Neural cell (in vitro differentiated cells): ENCODE results near the gene IL4I1. TPM values are rescaled to one million over a fixed set of nuclear protein-coding genes. Genes with fewer than 3 reads are reported as not detected.
A peak's percentile ranks its signal among the peaks of the same experiment; 100 is the strongest.

Source experiments
- H2AFZ ChIP-seq: fragments of 200-600, 300-800 bp; sonication (generic), shearing (Covaris generic); 2 replicates; pipeline ENCODE4 v1.6.0; 2014; ENCODE audit warnings: low read depth, mild to moderate bottlenecking, antibody characterized with exemption, low read length, moderate library complexity
- H3F3A ChIP-seq: fragments of 200-600 bp; shearing (Covaris generic); 2 replicates; pipeline ENCODE4 v1.6.1; 2016; ENCODE audit warnings: mild to moderate bottlenecking, moderate library complexity, mixed read lengths, antibody characterized with exemption, low read length; ENCODE audit not compliant: insufficient read depth, poor library complexity, severe bottlenecking
- H3K27ac ChIP-seq: fragments of 200-600, 300-800 bp; sonication (generic), shearing (Covaris generic); 2 replicates; pipeline ENCODE4 v1.5.1; 2014; ENCODE audit warnings: mild to moderate bottlenecking, low read length, moderate library complexity
- H3K27me3 ChIP-seq: fragments of 300-800, 200-600 bp; sonication (generic), shearing (Covaris generic); 2 replicates; pipeline ENCODE4 v1.6.0; 2014; ENCODE audit warnings: mild to moderate bottlenecking, low read depth, low read length, moderate library complexity; ENCODE audit not compliant: insufficient read depth
- H3K36me3 ChIP-seq: fragments of 300-800, 200-600 bp; sonication (generic), shearing (Covaris generic); 2 replicates; pipeline ENCODE4 v1.5.1; 2014; ENCODE audit warnings: mild to moderate bottlenecking, antibody characterized with exemption, low read length, moderate library complexity; ENCODE audit not compliant: insufficient read depth
- H3K4me2 ChIP-seq: fragments of 300-800, 200-600 bp; sonication (generic), shearing (Covaris generic); 2 replicates; pipeline ENCODE4 v1.6.0; 2014; ENCODE audit warnings: mild to moderate bottlenecking, low read length
- H3K4me3 ChIP-seq: fragments of 300-800, 200-600 bp; sonication (generic), shearing (Covaris generic); 2 replicates; pipeline ENCODE4 v1.5.1; 2014; ENCODE audit warnings: mild to moderate bottlenecking, low read length, moderate library complexity
- H3K79me2 ChIP-seq: fragments of 200-600 bp; shearing (Covaris generic); replicated peaks from 2 replicates; pipeline ENCODE4 v1.6.0; 2014; ENCODE audit warnings: mild to moderate bottlenecking, low read length, moderate library complexity; ENCODE audit not compliant: insufficient read depth
- H3K9ac ChIP-seq: fragments of 300-800, 200-600 bp; sonication (generic), shearing (Covaris generic); 2 replicates; pipeline ENCODE4 v1.6.1; 2016; ENCODE audit warnings: mild to moderate bottlenecking, low read length, mixed read lengths
- H3K9me2 ChIP-seq: fragments of 200-600 bp; shearing (Covaris generic); 2 replicates; pipeline ENCODE4 v1.6.1; 2016; ENCODE audit warnings: mild to moderate bottlenecking, low read length, mixed read lengths; ENCODE audit not compliant: insufficient read depth
- H3K9me3 ChIP-seq: fragments of 200-600, 300-800 bp; sonication (generic), shearing (Covaris generic); 2 replicates; pipeline ENCODE4 v1.6.1; 2016; ENCODE audit warnings: mild to moderate bottlenecking, mixed run types, low read length, moderate library complexity, mixed read lengths
- H4K20me1 ChIP-seq: fragments of 200-600 bp; shearing (Covaris generic); 2 replicates; pipeline ENCODE4 v1.6.1; 2016; ENCODE audit warnings: mild to moderate bottlenecking, mixed run types; ENCODE audit not compliant: insufficient read depth
- EP300 ChIP-seq: fragments of 450-650 bp; conservative IDR thresholded peaks from 2 replicates; pipeline ENCODE4 v1.6.1; 2014; ENCODE audit warnings: antibody characterized with exemption, mild to moderate bottlenecking, moderate library complexity; ENCODE audit not compliant: poor library complexity, severe bottlenecking
- EZH2 ChIP-seq: fragments of 200-600, 300-800 bp; shearing (Covaris generic), sonication (generic); IDR thresholded peaks from 2 replicates; pipeline ENCODE4 v1.6.1; 2014; ENCODE audit warnings: antibody characterized with exemption, low read length, borderline replicate concordance, mild to moderate bottlenecking; ENCODE audit not compliant: insufficient read depth, poor library complexity, severe bottlenecking
- MXI1 ChIP-seq: fragments of 450-650 bp; conservative IDR thresholded peaks from 2 replicates; pipeline ENCODE4 v1.6.1; 2014; ENCODE audit warnings: antibody characterized with exemption, mild to moderate bottlenecking; ENCODE audit not compliant: poor library complexity, severe bottlenecking
- POLR2AphosphoS5 ChIP-seq: IDR thresholded peaks from 2 replicates; pipeline ENCODE4 v1.6.1; 2012
- RAD21 ChIP-seq: fragments of 450-650 bp; conservative IDR thresholded peaks from 2 replicates; pipeline ENCODE4 v1.6.1; 2014; ENCODE audit warnings: antibody characterized with exemption, mild to moderate bottlenecking, moderate library complexity
- SMC3 ChIP-seq: fragments of 450-650 bp; conservative IDR thresholded peaks from 2 replicates; pipeline ENCODE4 v1.6.1; 2014; ENCODE audit warnings: antibody characterized with exemption, mild to moderate bottlenecking, moderate library complexity; ENCODE audit not compliant: poor library complexity
- TAF1 ChIP-seq: IDR thresholded peaks from 2 replicates; pipeline ENCODE4 v1.6.1; 2012; ENCODE audit warnings: low read depth
- polyA plus RNA-seq: library from polyadenylated mRNA; depleted of rRNA; stranded (reverse); fragments of >200 nt; gene quantifications from 2 replicates; pipeline ENCODE4 v1.2.3, GENCODE V29; 2014
- TF ChIP-seq, protein P1 (sequence below): IDR thresholded peaks from 2 replicates; pipeline ENCODE4 v1.6.1; 2012; ENCODE audit warnings: borderline replicate concordance
- TF ChIP-seq, protein P2 (sequence below): fragments of 450-650 bp; IDR thresholded peaks from 2 replicates; pipeline ENCODE4 v1.5.1; 2014; ENCODE audit warnings: antibody characterized with exemption, mild to moderate bottlenecking, moderate library complexity; ENCODE audit not compliant: poor library complexity, severe bottlenecking

Gene IL4I1
- polyA plus RNA-seq, 1 donor from 2014 or later = not detected

DNA sequence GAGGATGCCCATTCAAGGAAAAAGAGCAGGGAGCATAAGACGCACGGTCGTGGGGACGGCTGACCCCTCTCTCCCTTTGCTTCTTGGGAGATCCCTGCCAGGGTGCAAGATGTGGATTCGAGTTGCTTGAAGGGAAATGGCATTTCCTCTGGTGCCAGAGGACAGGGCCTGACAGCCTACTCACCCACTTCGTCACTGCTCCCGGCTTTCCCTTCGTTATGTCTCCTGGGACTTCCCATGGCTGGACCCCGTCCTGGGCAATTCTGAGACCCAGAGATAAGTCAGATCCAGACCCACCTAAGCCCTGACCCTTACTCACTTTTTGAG, 18.0 kb downstream of the IL4I1 start:
- Histone ChIP-seq H3F3A (no peaks in the 10 kb centered on the region), H3K4me3 (peak overlapping the region; percentile 75), H3K4me2 (peak overlapping the region; percentile 68), H3K79me2 (peaks cover 14% of the 10 kb centered on the region), H3K9ac (peak overlapping the region; percentile 92), H3K27me3 (no peaks in the 10 kb centered on the region), H4K20me1 (no peaks in the 10 kb centered on the region), H3K27ac (no peak overlapping the region), H3K9me3 (peaks cover 6% of the 10 kb centered on the region), H2AFZ (no peak overlapping the region), H3K36me3 (peaks cover 9% of the 10 kb centered on the region), H3K9me2 (no peaks in the 10 kb centered on the region)
- no peak for TF ChIP-seq EZH2
- no peak for TF ChIP-seq MXI1
- no peak for TF ChIP-seq TAF1
- TF ChIP-seq EP300 = no peak
- no peak for TF ChIP-seq RAD21
- TF ChIP-seq, protein P1, sequence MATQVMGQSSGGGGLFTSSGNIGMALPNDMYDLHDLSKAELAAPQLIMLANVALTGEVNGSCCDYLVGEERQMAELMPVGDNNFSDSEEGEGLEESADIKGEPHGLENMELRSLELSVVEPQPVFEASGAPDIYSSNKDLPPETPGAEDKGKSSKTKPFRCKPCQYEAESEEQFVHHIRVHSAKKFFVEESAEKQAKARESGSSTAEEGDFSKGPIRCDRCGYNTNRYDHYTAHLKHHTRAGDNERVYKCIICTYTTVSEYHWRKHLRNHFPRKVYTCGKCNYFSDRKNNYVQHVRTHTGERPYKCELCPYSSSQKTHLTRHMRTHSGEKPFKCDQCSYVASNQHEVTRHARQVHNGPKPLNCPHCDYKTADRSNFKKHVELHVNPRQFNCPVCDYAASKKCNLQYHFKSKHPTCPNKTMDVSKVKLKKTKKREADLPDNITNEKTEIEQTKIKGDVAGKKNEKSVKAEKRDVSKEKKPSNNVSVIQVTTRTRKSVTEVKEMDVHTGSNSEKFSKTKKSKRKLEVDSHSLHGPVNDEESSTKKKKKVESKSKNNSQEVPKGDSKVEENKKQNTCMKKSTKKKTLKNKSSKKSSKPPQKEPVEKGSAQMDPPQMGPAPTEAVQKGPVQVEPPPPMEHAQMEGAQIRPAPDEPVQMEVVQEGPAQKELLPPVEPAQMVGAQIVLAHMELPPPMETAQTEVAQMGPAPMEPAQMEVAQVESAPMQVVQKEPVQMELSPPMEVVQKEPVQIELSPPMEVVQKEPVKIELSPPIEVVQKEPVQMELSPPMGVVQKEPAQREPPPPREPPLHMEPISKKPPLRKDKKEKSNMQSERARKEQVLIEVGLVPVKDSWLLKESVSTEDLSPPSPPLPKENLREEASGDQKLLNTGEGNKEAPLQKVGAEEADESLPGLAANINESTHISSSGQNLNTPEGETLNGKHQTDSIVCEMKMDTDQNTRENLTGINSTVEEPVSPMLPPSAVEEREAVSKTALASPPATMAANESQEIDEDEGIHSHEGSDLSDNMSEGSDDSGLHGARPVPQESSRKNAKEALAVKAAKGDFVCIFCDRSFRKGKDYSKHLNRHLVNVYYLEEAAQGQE = no peak
- TF ChIP-seq, protein P2, sequence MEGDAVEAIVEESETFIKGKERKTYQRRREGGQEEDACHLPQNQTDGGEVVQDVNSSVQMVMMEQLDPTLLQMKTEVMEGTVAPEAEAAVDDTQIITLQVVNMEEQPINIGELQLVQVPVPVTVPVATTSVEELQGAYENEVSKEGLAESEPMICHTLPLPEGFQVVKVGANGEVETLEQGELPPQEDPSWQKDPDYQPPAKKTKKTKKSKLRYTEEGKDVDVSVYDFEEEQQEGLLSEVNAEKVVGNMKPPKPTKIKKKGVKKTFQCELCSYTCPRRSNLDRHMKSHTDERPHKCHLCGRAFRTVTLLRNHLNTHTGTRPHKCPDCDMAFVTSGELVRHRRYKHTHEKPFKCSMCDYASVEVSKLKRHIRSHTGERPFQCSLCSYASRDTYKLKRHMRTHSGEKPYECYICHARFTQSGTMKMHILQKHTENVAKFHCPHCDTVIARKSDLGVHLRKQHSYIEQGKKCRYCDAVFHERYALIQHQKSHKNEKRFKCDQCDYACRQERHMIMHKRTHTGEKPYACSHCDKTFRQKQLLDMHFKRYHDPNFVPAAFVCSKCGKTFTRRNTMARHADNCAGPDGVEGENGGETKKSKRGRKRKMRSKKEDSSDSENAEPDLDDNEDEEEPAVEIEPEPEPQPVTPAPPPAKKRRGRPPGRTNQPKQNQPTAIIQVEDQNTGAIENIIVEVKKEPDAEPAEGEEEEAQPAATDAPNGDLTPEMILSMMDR = no peak
- no peak for TF ChIP-seq POLR2AphosphoS5
- TF ChIP-seq SMC3 = no peak

DNA sequence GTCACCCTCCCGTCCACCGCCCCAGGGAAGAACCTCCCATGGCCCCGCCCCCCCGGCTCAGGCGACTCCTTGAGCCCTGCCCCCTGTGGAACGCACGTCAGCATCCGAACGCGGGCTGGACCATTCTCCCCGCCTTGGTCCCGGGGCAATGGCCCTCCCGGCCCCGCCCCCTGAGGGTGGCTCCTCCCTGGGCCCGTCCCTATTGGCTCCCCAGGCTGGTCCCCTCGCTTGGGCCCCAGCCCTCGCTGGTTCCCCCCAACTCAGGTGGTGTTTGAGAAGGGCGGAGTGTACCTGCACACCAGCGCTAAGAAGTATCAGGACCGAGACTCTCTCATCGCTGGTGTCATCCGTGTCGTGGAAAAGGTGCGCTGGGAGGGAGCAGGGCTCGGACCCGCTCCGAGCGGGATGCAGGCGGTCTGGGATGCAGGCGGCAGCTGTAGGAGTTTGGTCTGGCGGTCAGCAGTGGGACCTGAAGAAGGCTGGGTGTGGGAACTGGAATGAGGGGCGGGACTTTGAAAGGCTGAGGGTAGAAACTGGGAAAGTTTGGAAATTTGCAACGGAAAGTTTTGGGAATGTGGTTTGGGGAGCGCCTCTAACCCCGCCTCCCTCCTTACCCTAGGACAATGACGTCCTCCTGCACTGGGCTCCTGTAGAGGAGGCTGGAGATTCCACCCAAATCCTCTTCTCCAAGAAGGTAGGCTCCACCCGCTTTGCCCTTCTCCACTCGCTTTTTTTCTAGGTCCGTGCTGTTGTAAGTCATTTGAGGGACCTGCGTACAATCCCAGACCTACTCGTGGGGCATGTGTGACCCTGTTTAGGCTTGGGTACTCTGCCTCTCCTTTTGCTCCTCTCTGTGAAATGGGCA, 18.6 kb downstream of the IL4I1 start:
- TF ChIP-seq, protein P1 = no peak
- TF ChIP-seq POLR2AphosphoS5 (peak; percentile 65), MXI1 (no peak)
- Histone ChIP-seq H3K27ac (peak overlapping the region; percentile 96), H3K9me2 (no peaks in the 10 kb centered on the region), H3K27me3 (no peaks in the 10 kb centered on the region), H4K20me1 (no peaks in the 10 kb centered on the region), H3K9ac (peak overlapping the region; percentile 92), H2AFZ (peak overlapping the region; percentile 42), H3K9me3 (peaks cover 6% of the 10 kb centered on the region), H3K4me2 (peak overlapping the region; percentile 68), H3K4me3 (peak overlapping the region; percentile 75), H3K79me2 (peaks cover 14% of the 10 kb centered on the region), H3K36me3 (peaks cover 7% of the 10 kb centered on the region), H3F3A (no peaks in the 10 kb centered on the region)
